GM18873 (cell line): ENCODE results near the gene NME4.
"Not testable (repeated sequence)": the region's sequence is repeated elsewhere in the genome, so short reads cannot be mapped to it uniquely, and the experiment has no call there.

Experiments
- ATAC-seq: cut with Tn5 transposase; IDR thresholded peaks from one replicate; pipeline ENCODE4 v1.9.1; 2021; ENCODE audit warnings: mild to moderate bottlenecking, moderate library complexity, moderate number of reproducible peaks; ENCODE audit not compliant: unreplicated experiment, low FRiP score

NME4 gene

DNA sequence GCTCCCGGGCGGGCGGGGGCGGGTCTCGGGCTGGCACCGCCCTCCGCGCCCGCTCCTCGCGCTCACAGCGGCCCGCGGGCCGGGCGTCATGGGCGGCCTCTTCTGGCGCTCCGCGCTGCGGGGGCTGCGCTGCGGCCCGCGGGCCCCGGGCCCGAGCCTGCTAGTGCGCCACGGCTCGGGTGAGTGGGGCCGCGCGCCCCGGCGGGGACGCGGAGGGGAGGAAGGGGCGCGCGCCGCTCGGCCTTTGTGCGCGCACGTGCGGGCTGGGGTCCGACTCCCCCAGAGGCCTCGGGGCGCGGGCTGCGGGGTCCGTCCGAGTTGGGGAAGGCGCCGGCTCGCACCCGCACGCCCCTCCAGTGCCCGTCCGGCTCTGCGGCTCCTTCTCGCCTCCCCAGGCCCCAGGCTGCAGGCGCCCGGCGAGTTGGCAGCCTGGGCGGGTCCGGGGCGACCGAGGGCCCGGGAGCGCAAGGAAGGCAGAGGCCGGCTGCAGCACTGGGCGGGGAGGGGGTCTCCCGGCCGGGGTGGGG, at the start of gene NME4:
NME4 (plus strand) TSS at position 65 of the 527 bp plus-strand sequence; CDS start at position 89, 24 bp downstream.
- ATAC-seq = no peak

- ATAC-seq = no peak
These were observed 49.8 kb upstream of the NME4 start for GRCh38 chr16:347203-347602.

DNA sequence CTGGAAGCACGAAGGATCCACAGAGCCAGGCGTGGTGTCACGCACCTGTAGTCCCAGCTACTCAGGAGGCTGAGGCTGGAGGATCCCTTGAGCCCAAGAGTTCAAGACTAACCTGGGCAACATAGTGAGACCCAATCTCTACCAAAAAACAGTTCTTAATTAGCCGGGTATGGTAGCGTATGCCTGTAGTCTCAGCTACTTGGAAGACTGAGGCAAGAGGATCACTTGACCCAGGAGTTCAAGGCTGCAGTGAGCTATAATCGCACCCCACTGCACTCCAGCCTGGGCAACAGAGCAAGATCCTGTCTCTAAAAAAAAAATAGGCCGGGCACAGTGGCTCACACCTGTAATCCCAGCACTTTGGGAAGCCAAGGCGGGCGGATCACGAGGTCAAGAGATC, 48.5 kb upstream of the NME4 start:
- ATAC-seq = not testable (repeated sequence)

DNA sequence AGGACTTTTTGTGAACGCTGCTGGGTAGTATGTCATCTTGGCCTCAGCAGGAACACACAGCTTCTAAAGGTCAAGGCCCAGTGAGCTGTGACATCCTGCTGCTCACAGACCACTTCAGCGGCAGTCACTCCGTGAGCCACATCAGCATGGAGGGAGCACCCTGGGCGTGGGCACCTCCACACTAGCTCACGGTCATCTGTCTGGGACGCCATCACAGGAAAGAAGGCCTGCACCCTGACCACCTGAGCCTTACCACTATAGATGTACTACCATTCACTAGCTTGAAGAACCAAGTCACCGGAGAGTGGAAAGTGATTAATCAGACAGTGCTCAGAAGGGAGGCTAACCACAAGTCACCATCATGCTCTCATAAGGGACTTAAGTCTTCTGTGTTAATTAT, 47.8 kb upstream of the NME4 start:
- ATAC-seq = no peak

- no peak for ATAC-seq
These were observed 46.8 kb upstream of the NME4 start for GRCh38 chr16:350203-350602.

- no peak for ATAC-seq
These were observed 45.0 kb upstream of the NME4 start for GRCh38 chr16:351804-352520.

DNA sequence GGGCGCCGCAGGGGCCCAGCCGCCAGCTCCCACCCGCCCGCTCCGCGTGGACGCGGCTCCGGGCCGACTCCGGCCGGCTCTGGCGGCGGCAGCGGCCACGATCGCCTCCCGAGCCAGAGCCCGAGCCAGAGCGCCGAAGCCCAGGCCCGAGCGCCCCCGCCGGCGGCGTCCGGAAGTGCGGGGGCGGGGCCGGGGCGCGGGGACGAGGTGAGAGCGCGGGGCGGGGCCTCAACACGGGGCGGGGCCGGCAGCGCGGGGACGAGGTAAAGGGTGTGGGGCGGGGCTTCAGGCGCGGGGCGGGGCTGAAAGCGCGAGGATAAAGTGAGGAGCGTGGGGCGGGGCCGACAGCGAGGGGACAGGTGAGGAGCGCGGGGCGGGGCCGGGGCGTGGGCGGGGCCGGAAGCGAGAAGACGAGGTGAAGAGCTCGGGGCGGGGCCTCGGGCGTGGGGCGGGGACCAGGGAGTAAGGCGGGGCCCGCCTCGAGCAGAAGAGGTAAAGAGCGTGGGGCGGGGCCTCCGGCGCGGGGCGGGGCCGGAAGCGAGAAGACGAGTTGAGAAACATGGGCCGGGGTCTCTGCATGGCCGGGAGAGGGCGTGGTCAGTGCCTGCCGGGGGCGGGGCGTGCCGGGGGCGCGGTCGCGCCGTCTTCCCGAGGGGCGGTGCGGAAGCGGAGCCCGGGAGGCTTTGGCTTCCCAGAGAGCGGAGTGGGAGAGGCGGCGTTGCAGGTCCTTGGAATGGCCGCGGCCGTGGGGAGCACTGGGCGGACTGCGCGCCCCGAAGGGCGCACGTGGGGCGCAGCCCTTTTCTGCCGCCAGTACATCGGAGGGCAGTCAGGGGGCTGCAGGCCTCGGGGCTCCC, 44.2 kb upstream of the NME4 start, which contains the start of gene AXIN1:
AXIN1 (minus strand) TSS at position 177 of the 857 bp plus-strand sequence. CDS start 5,698 bp downstream, outside the sequence.
- no peak for ATAC-seq

GRCh38 chr16:353404-354290, 43.4 kb upstream of the NME4 start:
- ATAC-seq = no peak

- no peak for ATAC-seq
These were observed 42.6 kb upstream of the NME4 start for GRCh38 chr16:354291-354881.

- no peak for ATAC-seq
These were observed 42.0 kb upstream of the NME4 start for GRCh38 chr16:354971-355461.

- ATAC-seq = no peak
These were observed 40.3 kb upstream of the NME4 start for GRCh38 chr16:356741-357140.

DNA sequence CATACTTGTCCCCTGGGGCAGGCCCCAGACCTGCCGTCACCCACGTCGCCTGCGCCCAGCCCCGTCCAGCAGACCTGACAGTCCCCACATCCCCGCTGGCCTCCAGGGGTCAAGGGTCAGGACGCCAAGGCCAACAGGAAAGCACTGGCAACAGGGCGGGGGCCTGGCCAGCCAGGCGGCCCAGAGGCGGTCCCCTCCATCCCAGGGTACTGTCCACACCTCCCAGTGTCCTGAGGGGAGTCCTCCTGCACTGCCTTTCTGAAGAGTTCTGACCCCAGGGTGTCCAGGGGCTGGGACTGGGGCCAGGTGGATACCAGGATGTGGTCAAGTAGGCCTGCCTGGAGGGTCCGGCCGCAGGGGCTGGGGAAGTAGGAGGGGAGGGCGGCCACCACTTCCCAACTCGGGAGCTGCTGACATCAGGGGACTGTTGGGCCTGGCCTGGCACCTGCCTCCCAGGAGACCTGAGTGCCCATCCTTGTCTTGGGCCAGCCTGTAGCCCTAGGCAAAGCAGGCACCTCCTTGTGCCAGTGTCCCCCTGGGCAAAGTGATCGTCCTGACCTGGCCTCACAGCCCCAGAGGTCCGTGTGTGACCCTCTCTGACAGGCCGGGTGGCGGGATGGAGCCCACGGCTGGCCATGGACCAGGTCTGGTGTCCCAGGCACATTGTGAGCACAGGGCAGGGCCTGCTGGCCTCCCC, 37.8 kb upstream of the NME4 start:
- no peak for ATAC-seq

DNA sequence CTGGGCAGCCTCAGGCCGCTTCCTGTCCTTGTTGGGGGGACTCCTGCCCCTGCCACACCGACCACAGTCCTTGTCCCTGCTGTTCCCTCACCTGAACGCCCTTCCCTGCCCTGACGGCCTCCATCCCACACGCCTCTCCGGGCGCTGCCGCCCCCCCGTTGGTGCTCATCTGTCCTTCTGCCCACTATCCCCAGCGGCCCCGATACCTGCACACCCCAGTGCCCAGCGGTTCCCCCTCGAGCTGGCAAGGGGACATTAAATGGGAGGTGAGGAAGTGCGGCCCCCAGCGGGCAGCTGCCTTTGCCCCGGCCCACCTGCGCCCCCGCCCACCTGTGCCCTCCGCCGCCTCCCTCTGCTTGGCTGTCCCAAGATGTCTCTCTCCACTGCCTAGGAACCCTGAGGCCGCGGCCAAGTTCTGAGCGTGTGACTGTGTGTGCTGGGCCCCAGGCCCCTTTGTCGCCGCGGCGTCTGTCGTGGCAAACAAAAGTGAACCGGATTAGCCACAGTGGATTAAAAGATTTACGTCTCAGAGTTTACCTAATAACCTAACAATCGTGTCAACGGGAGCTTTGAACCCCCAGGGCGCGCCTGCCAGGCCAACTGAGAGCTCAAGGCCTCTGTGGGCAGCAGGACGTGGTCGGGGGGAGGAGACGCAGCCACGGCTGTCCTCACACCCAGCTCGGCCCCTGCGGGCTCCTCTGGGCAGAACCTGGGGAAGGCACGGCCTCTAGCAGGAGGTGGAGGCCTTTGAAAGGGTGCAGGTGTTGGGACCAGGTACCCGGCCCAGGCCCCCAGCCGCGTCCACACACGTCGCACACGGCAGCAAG, 36.9 kb upstream of the NME4 start:
- ATAC-seq = no peak

DNA sequence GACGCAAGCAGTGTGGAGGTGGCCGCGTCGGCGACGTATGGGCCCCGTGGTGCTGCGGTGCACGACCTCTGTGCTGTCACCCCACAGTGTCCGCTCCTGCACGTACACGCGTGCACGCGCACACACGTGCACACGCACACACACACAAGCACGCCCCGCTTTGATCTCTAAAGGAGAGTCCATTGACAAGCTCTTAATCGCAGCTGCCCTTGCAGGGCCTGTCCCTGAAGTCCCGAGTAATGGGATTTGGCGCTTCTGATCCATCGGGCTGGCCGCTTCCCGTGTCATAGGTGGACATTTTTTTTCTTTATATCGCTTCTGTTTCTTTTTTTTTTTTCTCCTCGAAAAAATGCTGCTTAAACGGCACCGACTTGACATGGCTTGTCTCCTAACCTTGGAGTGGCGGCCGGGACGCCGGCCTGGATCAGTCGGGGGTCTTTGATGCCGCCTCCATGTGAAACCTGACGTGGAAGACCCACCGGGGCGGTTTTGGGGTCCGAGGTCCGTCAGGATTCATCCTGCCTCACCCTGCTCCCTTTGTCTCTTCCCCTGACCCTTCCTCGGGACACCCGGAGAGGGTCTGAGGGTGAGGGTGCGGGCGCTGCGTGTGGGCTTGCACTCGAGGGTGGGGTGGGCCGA, 36.2 kb upstream of the NME4 start:
- no peak for ATAC-seq

GRCh38 chr16:361341-361871, 35.6 kb upstream of the NME4 start:
- no peak for ATAC-seq

DNA sequence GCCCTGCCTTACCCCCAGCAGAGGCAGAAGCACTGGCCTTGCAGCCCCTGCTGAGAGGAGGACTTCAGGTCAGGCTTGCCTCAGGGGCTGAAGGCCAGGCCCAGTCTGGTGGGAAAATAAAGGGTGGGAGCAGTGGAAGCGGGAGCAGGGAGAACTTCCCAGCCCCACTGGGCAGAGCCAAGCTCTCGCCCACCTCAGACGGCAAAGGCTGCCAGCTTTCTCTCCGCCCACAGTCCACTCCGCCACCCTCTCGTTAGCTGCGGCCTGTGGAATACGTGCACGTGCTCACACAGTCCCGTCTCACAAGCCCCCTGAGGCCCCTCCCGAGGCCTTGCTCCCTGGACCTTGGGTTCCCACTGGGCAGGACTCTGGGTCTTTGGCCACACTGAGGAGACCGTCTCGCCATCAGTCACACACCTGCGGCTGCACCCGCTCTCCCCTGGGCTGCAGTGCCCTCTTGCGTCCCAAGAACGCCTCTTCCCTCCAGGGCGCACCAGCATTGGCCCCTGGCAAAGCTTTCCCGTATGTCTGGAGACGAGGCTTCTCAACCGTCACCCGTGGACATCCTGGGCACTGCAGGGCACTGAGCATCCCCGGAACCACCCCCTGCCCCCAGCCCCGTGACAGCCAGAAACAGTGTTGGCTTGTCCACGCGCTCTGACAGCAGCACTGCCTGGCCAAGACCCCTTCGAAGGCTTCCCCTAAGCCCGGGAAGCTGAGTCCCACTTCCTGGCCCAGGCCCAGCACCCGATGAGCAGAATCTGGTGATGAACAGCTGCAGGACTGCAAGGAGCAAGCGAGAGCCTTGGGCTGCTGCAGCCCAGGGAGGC, 34.9 kb upstream of the NME4 start:
- ATAC-seq = no peak

GRCh38 chr16:362702-362999, 34.3 kb upstream of the NME4 start:
- not testable (repeated sequence) for ATAC-seq
